ENCODE measurements around the gene MAS1.
"Not testable (repeated sequence)": the region's sequence is repeated elsewhere in the genome, so short reads cannot be mapped to it uniquely, and the experiment has no call there.

Gene MAS1

DNA sequence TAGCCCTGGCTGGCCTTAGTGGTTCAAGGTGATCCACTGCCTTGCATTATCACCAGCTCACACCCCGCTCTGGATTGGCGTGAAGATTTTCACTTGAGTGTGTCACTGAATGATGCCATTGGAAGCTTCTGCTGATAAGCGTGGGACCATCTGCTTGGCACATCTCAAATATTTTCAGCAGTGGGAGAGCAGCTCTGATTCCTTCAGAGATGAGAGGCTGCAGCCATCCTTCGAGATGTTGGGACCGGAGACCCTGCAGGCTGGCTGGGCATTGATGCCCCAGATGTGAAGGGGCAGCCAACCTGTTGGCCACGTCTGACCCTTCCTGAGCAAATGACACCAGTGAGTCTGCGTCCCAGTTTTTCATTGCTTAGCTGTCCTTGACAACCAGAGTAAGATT, at the start of gene MAS1:
Gene MAS1, plus strand, starts transcription at position 197 of the 400 bp plus-strand sequence. CDS start 15,968 bp downstream, outside the sequence.
- DNase-seq = no peak

DNA sequence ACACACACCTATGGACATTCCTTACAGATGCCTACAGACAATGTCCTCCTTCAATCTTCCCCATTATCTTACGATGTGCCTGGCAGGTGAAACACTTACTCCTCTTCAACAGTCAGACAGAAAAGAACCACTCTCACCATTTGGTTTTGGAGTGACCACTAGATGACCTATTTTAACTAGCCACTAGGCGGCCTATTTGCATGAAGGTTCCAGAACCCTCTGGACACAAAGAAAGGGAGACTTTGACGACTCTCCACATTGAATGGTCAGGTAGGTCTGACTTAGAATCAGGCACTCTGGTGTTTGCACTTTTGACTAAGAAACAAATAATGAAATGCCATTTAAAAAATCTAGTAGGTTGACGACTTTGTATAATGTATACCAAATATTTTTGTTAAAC, 48.8 kb upstream of the MAS1 start:
- no peak for DNase-seq

DNA sequence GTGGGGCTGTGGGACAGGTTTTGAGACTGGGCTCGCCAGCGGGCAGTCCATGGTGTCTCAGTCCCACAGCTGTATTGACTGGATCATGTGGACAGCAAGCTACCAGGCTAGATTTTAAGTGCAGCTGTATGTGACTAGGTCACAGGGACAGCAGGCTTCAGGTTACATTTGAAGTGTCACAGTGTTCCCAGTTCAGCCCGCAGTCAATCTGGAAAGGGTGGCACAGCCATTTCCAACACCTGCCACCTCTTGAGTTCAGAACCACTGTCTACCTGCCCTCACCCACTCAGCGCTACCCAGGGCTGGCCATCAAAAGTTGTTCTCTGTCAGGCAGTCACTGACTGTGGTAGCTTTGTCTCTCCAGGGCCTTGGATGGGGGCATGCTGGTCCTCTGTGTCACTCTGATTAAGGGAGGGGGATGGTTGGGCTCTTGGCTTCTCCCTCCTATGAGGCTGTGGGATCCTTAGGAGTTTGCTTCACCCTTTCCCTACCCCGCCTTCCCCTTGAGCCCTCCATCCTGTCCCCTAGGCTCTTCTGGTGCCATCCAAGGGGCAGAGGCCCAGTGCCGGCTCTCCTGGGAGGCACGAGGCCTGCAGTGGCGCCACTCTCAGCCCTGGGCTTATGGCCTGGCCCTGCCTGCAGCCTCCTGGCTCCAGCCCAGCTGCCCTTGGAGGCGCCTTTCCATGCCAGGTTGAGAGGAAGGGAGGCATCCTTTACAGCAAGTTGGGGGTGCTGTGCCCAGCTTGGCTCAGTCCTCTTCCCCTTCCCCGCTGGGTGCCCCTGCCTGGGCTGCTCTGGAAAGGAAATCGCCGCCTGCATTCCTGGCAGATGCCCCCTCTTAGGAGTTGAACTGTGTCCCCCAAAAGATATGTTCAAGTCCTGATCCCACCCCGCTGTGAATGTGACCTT, 45.8 kb upstream of the MAS1 start:
- no peak for DNase-seq

DNA sequence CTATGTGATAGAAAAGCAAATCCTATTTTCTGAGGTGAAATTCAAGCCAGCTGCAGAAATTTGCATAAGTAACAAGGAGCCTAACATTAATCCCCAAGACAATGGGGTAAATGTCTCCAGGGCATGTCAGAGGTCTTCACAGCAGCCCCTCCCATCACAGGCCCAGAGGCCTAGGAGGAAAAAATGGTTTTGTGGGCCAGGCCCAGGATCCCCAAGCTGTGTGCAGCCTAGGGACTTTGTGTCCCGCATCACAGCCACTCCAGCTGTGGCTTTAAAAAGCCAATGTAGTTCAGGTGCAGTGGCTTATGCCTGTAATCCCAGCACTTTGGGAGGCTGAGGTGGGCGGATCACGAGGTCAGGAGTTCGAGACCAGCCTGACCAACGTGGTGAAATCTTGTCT, 42.2 kb upstream of the MAS1 start:
- not testable (repeated sequence) for DNase-seq

DNA sequence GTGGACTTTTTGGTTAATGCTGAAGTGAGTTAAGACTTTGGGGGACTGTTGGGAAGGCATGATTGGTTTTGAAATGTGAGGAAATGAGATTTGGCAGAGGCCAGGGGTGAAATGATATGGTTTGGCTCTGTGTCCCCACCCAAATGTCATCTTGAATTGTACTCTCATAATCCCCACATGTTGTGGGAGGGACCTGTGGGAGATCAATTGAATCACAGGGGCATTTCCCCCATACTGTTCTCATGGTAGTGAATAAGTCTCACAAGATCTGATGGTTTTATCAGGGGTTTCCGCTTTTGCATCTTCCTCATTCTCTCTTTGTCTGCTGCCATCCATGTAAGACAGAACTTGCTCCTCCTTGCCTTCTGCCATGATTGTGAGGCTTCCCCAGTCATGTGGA, 40.9 kb upstream of the MAS1 start:
- not testable (repeated sequence) for DNase-seq

DNA sequence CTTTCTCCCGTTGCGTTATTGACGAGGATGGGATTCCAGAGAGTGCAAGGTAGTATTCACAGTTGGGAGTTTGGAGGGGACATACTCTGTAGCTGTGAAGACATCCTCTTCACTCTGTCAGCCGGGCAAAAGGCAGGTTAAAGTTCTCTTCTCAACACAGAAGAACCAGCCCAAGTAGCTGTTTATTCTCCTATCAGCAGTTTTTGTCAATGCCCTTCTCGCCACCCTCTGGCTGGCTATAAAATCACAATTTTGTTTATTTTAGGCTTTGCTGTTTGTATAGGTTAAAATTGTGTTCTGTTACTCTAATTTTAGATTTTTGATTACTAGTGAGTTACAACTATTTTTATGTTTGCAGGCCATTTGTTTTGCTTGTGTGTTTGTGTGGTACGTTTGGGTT, 37.9 kb upstream of the MAS1 start:
- DNase-seq = no peak

DNA sequence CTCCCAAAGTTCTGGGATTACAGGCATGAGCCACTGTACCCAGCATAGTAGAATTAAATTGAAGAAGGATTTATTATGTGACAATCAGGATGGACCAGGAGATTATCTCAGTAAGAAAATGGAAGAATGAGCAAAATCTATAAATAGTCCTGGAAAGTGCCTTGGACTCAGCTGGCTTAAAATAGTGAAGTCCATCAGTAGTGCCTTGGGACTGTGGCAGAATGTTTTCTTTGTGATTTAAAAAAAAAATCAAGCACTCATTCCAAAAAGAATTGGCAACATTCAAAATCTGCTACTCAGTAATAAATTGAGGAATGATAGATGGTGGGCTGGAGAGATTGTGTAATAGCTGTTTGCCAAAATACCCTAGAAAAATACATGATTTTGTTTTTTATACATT, 37.0 kb upstream of the MAS1 start:
- no peak for DNase-seq

DNA sequence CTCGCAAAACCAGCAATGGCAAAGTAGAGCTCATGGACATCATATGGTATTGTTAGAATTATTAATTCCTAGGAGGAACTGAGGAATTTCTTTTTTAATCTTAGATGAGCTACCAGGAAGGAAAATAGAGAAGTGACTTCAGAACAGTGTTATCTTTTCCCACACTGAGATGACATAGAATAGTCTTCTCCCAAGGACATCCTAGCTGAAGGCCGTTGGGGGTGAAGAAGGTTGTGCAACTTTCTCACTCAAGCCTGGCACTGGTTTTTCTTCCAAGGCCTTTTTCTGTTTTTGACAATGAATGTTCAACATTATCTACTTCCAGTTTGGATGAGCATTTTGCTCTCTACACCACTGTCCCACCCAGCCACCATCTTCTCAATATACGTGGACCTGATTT, 35.8 kb upstream of the MAS1 start:
- DNase-seq = no peak

DNA sequence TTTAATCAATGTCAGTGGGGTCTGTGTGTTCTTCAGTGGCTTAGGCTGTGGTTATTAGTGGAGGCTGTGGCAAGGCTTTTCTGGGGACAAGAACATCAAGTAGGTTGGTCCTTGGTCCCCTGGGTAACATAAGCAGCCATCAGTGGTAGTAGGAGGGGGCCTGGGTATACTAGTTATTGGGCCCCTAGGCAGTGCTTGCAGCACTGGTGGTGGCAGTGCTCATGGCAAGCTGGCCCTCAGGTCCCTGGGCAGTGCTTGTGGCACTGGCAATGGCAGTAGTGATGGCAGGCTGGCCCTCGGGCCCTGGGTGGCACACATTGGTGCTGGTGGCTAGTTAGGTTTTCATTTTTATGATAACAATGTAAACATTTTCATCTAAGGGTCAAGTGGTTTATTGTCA, 32.5 kb upstream of the MAS1 start:
- DNase-seq = no peak

DNA sequence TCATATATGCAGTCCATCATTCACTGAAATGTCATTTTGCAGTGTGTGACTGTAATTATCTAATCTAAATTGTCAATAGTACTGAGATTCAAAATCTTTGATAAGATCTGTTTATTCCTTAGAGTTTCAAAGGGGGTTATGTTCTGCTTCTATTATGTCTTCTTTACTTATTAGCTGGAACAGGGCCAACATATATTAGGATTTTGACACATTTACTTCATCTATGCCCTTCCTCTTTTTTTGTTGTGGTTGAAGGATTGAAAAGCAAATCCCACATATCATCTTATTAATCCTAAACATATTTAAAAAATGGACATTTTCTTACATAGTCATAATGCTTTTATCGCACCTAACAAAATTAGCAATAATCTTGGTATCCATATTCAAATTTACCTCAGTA, 30.3 kb upstream of the MAS1 start:
- no peak for DNase-seq

DNA sequence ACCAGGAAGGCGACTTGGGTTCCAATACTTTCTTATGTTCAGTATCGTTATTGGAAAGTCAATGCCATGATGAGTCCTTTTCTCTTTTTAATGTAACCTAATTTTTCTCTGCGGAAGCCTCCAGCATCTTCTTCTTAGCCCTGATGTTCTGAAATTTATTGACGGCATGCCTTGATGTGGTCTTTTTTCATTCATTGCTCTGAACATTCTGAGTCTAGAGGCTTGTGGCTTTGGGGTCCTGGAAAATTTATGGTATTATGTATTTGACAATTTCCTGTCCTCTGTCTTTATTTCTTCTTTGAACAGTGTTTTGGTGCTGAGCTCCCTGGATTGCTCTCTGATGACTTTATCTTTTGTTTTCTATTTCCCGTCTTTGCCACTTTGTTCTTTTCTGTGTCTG, 28.7 kb upstream of the MAS1 start:
- no peak for DNase-seq

DNA sequence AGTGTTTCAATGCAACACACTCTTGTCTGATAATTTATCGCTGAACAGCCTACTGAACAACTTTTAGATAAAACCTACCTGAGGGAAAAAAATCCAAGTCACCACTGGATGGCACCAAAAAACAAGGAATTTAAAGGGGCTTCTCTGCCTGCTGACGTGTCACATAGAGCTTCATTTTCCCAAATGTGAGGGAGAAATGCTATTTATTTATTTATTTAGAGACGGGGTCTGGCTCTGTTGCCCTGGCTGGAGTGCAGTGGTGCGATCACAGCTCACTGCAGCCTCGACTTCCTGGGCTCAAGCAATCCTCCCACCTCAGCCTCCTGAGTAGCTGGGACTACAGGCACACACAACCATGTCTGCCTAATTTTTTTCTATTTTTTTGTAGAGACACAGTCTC, 27.4 kb upstream of the MAS1 start:
- peak; percentile 15 for DNase-seq

DNA sequence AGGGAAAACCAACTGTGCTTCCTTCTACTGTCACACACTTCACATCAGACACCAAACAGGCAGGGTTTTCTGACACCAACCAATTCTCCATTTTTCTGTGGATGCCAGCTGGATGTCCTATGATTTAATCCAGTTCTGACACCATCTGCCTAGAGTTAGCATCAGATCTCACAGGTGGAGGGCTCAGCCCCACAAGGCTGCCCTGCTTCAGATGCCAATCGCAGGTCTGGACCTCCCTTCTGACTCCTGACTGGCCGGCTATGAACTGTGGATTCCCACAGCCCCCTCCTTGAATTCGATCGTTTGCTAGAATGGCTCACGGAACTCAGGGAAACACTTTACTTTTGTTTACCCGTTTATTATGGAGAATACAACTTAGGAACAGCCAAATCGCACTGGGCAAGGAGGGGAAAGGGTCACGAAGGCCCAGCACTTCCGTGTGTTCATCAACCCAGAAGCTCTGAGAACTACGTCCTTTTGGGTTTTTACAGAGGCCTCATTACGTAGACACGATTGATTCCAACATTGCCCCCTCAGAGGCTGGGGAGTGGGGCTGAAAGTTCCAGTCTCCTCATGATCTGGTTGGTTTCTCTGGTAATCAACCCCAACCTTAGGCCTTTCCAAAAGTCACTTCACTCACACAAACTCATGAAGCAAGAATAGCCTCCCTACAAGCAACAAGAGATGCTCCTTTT, 25.4 kb upstream of the MAS1 start:
- DNase-seq = no peak

DNA sequence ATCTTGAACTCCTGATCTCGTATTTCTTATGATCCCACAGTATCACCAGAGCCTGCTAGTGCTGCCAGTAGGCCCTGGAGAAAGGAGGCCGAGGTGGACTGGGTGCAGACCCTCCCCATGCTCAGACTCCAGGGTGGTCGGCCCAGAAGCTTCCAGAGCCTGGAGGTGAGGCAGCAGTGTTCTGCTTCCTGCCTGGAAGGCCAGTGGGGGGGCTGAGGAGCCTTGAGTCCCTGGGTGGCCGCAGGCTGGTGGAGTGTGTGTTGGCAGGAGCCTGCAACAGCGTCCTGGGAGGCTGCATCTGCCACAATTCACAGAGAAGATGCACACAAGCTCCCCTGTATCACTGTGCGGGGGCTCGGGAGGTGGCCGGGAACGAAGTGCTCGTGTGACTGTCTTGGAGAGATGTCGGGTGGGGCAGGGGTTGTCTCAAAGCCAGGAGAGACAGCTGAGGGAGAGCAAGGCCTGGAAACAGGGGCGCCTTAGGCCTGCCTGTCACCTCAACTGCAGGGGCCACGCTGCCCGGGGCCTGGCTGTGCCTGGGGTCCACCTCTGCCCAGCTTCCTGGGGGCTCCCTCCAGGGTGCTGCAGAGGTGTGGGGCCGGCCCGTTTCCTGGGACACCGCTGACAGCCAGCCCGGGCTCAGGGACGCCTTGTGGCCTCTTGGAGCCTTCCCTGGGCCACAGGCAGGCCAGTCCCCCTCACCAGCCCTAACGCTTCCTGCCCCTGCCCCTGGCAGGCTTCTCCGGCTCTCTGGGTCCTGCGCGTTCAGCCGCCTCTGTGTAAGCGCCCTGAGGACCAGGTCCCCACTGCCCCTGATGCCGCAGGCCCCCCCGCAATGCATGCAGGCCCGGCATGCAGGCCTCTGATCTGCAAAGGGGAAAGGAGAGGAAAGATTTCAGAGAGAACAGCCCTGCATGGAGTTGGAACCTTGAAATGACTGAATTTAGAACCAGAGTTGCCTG, 24.2 kb upstream of the MAS1 start:
- no peak for DNase-seq

DNA sequence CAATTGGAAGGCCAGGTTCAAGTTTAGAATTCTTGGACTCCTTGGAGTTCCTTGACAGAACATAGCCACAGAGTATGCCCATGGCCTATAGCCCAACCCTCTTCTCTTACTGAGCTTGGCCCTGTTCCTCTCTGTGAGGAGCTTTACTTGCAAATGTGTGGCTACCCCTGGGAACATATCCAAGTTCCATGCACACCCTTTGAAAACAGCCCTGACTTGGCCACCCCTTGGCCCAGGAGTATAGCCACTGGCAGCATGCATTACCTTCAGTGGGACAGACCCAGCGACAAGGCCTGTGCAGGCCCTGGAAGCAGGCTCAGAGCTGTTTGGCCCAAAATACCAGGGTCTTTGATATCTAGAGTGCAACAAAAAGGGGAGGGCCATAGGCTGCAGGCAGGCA, 19.5 kb upstream of the MAS1 start:
- no peak for DNase-seq

DNA sequence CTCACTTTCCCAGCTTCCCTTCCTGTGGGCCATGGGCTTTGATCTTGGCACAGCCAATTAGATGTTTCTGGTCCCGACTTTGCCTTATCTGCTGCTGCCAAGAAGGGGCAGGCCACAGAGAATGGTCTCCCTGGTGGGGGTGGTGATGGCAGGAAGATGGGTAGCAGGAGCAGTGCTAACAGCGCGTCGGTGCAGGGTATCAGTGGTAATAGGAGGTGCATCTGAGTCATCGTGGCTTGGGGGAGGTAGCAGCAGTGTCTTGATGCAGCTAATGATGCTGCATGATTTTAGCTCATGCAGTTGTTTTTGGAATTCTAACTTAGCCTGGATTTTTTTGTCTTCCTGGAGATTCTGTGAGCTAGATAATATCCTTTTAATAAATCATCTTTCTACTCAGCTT, 18.9 kb upstream of the MAS1 start:
- no peak for DNase-seq

DNA sequence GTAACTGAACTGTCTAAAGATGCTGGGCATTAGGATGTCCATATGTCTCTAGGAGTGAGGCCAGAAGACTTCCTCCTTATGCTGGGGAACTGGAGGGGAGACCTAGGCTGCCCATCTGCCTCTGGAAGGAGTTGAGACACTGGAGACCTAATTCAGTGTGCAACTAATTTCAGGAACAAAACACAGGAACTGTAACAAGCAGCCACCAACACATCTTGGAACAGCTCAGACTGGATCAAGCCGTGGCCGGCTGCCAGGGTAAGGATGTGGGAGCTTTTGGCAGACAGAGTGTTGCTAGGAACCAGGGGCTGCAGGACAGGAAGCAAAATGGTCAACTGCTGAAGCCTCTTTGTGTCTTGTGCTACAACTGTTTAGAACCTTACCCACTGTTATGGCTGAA, 16.4 kb upstream of the MAS1 start:
- no peak for DNase-seq

DNA sequence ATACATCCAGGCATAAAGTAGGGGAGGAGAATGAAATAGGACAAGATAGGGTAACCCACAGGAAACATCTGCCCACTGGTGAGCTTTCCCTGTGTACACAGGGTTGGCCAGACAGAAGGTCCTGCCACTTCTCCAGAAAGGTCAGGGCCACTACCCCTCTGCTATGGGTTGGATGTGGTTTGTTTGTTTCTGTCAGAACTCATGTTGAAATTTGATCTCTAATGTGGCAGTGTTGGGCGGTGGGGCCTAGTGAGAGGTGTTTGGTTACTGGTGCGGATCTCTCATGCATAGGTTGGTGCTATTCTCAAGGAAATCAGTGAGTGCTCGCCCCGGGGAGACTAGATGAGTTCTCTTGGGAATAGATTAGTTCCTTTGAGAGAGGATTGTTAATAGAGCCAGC, 15.6 kb upstream of the MAS1 start:
- DNase-seq = no peak

DNA sequence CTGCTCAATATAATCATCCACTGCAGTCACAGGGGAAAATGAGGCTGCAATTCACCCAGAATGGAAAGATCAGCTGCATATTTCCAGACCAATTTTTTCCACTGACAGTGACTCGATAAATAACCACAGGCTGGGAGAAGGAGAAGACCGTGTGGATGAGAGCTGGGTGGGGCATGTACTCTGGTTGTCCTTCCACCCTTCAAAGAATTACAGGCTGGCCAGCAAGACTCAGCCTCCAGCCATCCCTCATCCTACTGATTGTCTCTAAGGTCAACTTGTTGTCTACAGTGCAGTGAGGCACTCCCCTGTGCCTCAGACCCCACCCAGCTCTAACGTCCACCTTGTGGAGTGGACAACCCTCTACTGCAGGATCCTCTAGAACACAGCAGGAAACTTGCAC, 14.5 kb upstream of the MAS1 start:
- DNase-seq = no peak

DNA sequence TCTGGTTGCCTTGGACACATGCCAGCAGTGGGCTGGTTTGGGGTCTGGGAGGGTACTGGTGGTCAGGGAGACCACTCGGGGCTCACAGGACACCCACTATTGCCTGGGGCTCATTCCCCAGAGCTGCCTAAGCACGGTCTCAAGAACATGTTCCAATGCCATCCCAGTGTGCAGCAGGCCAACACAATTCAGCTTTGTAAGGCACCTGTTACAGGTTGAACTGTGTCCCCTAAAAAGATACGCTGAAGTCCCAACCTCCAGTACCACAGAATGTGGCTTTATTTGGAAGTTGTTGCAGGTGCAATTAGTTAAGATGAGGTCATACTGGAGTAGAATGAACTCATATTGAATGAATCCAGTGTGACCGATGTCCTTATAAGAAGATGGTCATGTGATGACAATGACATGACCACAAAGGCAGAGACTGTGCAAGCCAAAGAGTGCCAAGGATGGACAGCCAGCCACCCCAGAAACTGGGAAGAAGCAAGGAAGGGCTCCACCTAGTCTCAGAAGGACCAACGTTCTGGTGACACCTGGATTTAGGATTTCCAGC, 13.5 kb upstream of the MAS1 start:
- DNase-seq = no peak

DNA sequence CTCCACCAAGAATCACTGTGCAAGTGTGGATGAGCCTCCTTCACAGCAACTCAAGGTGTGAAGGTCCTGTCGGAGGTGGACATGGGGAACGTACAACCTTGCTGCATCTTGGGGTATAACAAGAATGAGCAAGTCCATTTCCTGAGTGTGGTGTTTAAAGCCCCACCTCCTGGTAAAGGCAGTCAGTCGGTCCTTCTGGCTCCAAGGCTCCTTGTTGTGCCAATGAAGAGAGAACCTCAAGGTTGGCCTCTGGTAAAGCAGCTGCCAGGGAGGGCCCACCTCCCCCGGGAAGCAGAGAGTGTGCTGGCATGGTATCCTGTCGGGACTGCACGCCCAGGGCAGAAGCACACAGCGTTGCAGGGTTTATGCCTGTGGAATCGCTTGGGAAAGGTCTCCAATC, 12.4 kb upstream of the MAS1 start:
- no peak for DNase-seq

DNA sequence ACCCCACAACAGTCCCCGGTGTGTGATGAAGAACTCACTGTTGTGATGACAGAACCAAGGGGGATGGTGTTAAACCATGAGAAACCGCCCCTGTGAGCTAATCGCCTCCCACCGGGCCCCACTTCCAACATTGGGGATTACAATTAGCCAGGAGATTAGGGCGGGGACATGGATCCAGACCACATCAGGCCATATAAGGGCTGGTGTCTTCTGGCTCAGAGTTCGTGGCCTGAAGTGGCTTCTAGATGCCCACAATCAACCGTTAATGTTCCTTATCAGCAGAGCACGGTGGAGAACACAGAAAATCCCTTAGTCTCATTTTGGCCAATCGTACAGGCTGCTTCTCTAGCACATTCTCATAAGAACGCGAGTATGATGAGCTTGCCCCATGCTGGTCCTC, 10.9 kb upstream of the MAS1 start:
- DNase-seq = no peak

DNA sequence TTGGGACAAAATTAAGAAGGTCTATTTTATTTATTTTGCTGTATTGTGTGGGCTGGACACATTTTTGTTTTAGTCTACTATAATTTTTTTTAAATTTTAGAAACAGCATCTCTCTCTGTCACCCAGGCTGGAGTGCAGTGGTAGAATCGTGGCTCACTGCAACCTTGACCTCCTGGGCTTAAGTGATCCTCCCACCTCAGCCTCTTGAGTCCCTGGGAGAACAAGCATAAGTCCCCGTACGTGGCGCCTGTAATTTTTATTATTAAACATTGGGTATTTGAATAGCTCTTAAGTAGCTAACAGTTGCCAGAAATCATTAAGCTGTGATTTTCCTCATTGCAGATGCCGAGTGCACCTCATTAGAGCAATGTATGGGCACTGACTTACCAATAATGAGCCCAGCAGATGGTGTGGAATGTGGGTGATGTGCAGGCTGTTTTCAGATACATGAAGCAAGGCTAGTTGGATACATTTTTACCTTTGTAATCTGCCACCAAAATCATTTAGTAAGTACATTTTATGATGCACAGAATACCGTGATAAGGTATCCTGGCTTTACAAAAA, 10.3 kb upstream of the MAS1 start:
- no peak for DNase-seq
